Measurements from ENCODE around the gene PACC1. TPM values are rescaled to one million over a fixed set of nuclear protein-coding genes. Genes with fewer than 3 reads are reported as not detected.

PACC1 gene
- total RNA-seq, 4 donors from 2014 or later = 1.6 to 7.4 (median 3.0) TPM

DNA sequence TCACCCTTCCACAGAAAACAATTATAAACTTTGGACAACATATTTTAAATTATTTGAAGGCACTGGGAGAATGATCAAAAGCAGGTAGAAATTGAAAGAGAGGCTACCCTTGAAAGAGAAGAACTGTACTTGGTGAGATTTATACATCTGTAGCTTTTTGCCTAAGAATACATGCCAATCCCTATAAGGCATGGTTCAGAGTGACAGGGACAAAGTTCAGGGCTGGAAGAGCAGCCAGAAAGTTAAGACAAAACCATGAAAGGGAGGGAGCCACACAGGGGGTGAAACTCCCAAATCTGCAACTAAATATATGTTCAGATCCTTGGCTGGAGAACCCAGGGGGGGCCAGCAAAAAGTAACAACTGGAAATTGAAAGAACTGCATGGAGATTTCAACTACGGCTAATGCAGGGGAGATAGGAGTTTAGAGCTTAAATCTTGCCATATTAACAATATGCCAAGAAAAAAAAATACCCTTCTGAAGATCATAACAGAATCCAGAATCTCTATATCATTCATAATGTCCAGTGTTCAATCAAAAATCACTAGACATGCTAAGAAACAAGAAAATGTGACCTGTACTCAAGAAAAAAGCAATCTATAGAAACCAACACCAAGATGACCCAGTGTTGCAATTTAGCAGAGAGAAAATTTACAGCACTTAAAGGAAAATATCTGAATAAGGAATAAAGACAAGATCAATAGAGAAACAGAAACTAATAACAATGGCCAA, 25.5 kb downstream of the PACC1 start:
- no peak overlapping the region for H3K27ac ChIP-seq
- TF ChIP-seq CTCF (IDR thresholded peaks at IDR 0.05) (no peak), POLR2A (IDR thresholded peaks at IDR 0.05) (no peak)
- H3K4me3 ChIP-seq = no peak overlapping the region
- DNase-seq = no peak
- no peaks in the 10 kb centered on the region for H3K4me1 ChIP-seq
- peaks cover 0 to 18% (median 0%) of the 10 kb centered on the region in 3 donors for H3K36me3 ChIP-seq
- peaks cover 0 to 12% (median 0%) of the 10 kb centered on the region in 4 donors for H3K9me3 ChIP-seq
- H3K27me3 ChIP-seq = no peaks in the 10 kb centered on the region

DNA sequence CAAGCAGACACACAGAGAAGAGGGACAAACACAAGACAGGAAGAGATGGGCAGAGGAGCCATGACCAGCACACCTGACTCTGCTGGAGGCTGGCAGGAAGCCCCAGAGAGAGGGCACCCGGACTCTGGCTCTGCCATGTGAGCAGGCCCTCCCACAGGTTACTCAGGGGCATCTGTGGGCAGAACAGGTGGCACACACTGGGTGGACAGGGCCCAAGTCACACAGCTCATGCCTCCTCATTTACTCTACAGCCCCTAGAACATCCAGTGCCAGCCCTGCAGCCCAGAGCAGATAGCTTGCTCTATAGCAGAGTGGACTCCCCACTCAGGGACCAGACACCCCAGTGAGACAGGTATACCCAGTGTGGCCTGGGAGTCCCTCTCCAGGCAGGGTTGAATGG, 28.7 kb downstream of the PACC1 start:
- DNase-seq = no peak

GRCh38 chr1:212381397-212382035, 33.2 kb downstream of the PACC1 start:
- TF ChIP-seq CTCF (IDR thresholded peaks at IDR 0.05) (no peak), POLR2A (IDR thresholded peaks at IDR 0.05) (no peak)
- Histone ChIP-seq H3K36me3 (peaks cover 0 to 55% (median 0%) of the 10 kb centered on the region in 3 donors), H3K4me3 (no peak overlapping the region), H3K9me3 (no peaks in the 10 kb centered on the region), H3K27ac (no peak overlapping the region), H3K27me3 (no peaks in the 10 kb centered on the region), H3K4me1 (no peaks in the 10 kb centered on the region)
- no peak for DNase-seq

More for the DNA sequence above, 28.7 kb downstream of the PACC1 start:
- Histone ChIP-seq H3K9me3 (peaks cover 0 to 12% (median 0%) of the 10 kb centered on the region in 4 donors), H3K36me3 (peaks cover 0 to 27% (median 0%) of the 10 kb centered on the region in 3 donors), H3K4me3 (no peak overlapping the region), H3K27ac (no peak overlapping the region), H3K4me1 (no peaks in the 10 kb centered on the region), H3K27me3 (no peaks in the 10 kb centered on the region)
- TF ChIP-seq POLR2A (IDR thresholded peaks at IDR 0.05) (no peak), CTCF (IDR thresholded peaks at IDR 0.05) (no peak)

- no peaks in the 10 kb centered on the region for H3K9me3 ChIP-seq
- DNase-seq = no peak
- H3K4me3 ChIP-seq = no peak overlapping the region
- H3K36me3 ChIP-seq = peaks cover 0 to 41% (median 0%) of the 10 kb centered on the region in 3 donors
- H3K27ac ChIP-seq = no peak overlapping the region
- no peaks in the 10 kb centered on the region for H3K4me1 ChIP-seq
- TF ChIP-seq CTCF (IDR thresholded peaks at IDR 0.05) = no peak
- TF ChIP-seq POLR2A (IDR thresholded peaks at IDR 0.05) = no peak
- H3K27me3 ChIP-seq = no peaks in the 10 kb centered on the region
These were observed 35.3 kb downstream of the PACC1 start for GRCh38 chr1:212379366-212379765.

- Histone ChIP-seq H3K4me1 (no peaks in the 10 kb centered on the region), H3K4me3 (no peak overlapping the region), H3K36me3 (peaks cover 0 to 30% (median 0%) of the 10 kb centered on the region in 3 donors), H3K27me3 (no peaks in the 10 kb centered on the region), H3K9me3 (no peaks in the 10 kb centered on the region), H3K27ac (no peak overlapping the region)
- DNase-seq = no peak
- TF ChIP-seq POLR2A (IDR thresholded peaks at IDR 0.05) = no peak
- TF ChIP-seq CTCF (IDR thresholded peaks at IDR 0.05) = no peak
These were observed 37.0 kb downstream of the PACC1 start for GRCh38 chr1:212377644-212378043.
